Measurements from ENCODE around the gene NUMBL. TPM values are rescaled to one million over a fixed set of nuclear protein-coding genes. Genes with fewer than 3 reads are reported as not detected.

The NUMBL gene
- polyA plus RNA-seq, 1 experiment, result 29.4 TPM

DNA sequence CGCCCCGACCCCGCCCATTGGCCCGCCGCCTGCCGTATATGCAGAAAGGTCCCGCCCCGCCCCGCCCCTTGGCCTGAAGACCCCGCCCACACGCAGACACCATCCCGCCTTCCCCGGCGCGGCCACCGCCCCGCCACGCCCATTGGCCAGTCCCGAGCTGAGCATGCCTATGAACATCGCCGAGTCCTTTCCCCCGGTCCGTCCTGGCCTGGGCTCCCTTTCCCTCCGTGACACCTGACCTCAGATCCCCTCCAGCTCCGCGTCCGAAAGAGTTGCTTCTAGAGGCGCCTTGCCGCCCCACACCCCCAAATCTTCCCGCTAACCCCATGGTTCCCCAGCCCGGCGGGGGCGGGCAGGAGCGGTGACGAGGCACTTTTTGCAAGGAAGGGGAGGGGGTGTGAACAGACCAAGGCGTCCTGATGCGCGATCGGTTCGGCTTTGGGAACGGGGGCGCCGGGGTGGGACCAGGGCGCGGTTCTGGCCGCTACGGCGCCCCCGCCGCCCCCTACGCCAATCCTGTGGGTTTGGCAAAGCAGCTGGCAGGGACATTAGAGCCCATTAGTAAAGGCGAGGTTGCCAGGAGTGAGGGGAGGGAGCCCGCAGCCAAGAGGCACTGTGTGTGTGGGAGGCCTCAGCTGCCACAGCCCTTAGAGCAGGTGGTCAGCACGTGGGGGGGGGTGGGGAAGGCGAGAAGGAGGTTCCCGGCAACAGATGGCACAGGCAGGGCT, 406 bp upstream of the NUMBL start:
- Histone ChIP-seq H3K9me3 (ENCODE audit: control insufficient read depth, insufficient read depth, low read length) (no peaks in the 10 kb centered on the region; the same call in 1 of the 2 replicates), H3K27me3 (ENCODE audit: control insufficient read depth, insufficient read depth, low read length) (no peaks in the 10 kb centered on the region), H3K4me3 (ENCODE audit: low read depth, low read length) (peak overlapping the region; percentile 95), H3K27ac (ENCODE audit: low read depth, low read length) (peak overlapping the region; percentile 96)
- TF ChIP-seq, protein P1, sequence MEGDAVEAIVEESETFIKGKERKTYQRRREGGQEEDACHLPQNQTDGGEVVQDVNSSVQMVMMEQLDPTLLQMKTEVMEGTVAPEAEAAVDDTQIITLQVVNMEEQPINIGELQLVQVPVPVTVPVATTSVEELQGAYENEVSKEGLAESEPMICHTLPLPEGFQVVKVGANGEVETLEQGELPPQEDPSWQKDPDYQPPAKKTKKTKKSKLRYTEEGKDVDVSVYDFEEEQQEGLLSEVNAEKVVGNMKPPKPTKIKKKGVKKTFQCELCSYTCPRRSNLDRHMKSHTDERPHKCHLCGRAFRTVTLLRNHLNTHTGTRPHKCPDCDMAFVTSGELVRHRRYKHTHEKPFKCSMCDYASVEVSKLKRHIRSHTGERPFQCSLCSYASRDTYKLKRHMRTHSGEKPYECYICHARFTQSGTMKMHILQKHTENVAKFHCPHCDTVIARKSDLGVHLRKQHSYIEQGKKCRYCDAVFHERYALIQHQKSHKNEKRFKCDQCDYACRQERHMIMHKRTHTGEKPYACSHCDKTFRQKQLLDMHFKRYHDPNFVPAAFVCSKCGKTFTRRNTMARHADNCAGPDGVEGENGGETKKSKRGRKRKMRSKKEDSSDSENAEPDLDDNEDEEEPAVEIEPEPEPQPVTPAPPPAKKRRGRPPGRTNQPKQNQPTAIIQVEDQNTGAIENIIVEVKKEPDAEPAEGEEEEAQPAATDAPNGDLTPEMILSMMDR (IDR thresholded peaks at IDR 0.05; ENCODE audit: low read depth, low read length), result no peak
- CTCF ChIA-PET, result interaction anchor here (0.6 to 0.9 kb wide), 3 partner anchors 12 to 107 kb away, joined by 3 to 6 read pairs (median 4); no protein-coding TSS in a partner anchor
- POLR2A ChIA-PET, result interaction anchor here (0.6 to 2.1 kb wide), 11 partner anchors 8 to 495 kb away, joined by 3 to 17 read pairs (median 3); partner anchors contain the start of genes ACTMAP, COQ8B, ITPKC and RAB4B
- DNase-seq (ENCODE audit: low read depth, low spot score), result peak; percentile 78

DNA sequence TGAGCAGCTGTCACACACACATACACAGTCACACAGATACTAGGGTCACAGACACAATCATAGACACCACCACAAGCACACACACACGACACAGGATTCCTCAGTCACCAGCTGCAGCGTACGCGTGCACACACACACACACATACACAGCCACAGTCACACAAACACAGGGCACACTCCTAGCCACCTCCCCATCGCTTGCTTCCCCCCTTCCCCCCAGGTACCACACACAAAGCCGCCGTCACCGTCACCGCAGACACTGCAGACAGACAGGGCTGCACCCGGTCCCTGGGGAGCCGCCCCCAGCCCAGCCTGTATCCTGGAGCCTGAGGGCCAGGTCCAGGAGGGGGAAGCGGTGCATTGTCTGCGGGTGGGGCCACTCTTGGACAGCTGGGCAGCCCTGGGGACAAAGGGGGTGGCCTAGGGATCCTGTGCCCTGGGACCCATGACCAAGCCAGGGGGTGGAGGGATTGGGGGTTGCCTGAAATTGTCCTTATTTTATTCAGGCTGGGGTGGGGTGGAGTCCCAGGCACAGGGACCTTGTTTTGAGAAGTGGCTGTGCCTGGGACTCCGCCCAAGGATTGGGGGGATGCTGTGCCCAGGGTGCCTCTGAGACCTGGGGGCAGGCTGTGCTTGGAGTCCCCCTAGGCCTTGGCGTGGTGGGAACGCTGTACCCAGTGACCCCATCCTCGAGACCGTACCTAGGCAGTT, 957 bp downstream of the NUMBL start:
- Histone ChIP-seq H3K27me3 (ENCODE audit: control insufficient read depth, insufficient read depth, low read length) (no peaks in the 10 kb centered on the region), H3K4me3 (ENCODE audit: low read depth, low read length) (peak overlapping the region; percentile 95), H3K27ac (ENCODE audit: low read depth, low read length) (peak overlapping the region; percentile 39), H3K9me3 (ENCODE audit: control insufficient read depth, insufficient read depth, low read length) (no peaks in the 10 kb centered on the region; the same call in 1 of the 2 replicates)
- CTCF ChIA-PET, result no interaction called here
- TF ChIP-seq, protein P1 (IDR thresholded peaks at IDR 0.05; ENCODE audit: low read depth, low read length), result no peak
- POLR2A ChIA-PET, result interaction anchor here (1.6 kb wide), 1 partner anchor 26 kb away, joined by 5 read pairs; no protein-coding TSS in a partner anchor
- no peak for DNase-seq (ENCODE audit: low read depth, low spot score)

DNA sequence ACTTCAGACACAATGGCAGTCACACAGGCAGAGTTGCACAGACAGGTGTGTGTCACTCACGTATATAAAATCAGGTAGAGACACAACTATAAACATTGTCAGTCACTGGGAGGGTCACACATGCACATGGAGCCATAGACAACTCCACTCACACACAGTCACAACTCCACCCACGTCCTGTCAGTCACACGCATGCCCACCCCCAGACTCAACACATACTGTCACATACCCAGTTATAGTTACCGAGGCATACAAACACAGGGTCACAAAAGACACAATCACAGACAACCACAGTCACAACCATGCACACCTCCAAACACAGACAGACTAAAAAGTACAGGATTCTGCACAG, 1.5 kb downstream of the NUMBL start:
- H3K27ac ChIP-seq (ENCODE audit: low read depth, low read length), result no peak overlapping the region
- POLR2A ChIA-PET, result interaction anchor here (1.6 kb wide), 1 partner anchor 26 kb away, joined by 5 read pairs; no protein-coding TSS in a partner anchor

DNA sequence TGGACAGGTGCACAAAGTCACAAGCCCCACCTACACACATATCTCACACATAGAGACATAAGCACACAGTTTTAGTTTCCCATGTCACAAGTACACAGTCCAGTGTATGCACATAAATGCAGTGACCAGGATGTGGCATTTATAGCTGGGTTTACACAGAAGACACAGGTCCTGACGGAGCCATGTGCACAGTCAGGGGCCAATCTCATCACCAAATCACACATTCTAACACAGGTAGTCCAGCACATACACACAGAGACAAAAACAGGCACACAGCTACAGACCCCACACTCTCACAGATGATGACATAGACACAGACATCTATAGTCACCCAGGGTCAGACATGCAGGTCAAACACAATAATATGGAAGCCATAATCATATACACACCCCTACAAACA, 2.1 kb downstream of the NUMBL start:
- peak overlapping the region; percentile 95 for H3K4me3 ChIP-seq (ENCODE audit: low read depth, low read length)
- ChIA-PET CTCF (interaction anchor here (1.5 kb wide), 1 partner anchor 118 kb away, joined by 4 read pairs; no protein-coding TSS in a partner anchor), POLR2A (interaction anchor here (1.6 kb wide), 1 partner anchor 25 kb away, joined by 5 read pairs; no protein-coding TSS in a partner anchor)
- H3K27ac ChIP-seq (ENCODE audit: low read depth, low read length), result no peak overlapping the region
- no peaks in the 10 kb centered on the region for H3K27me3 ChIP-seq (ENCODE audit: control insufficient read depth, insufficient read depth, low read length)
- TF ChIP-seq, protein P1 (IDR thresholded peaks at IDR 0.05; ENCODE audit: low read depth, low read length), result no peak
- no peaks in the 10 kb centered on the region; the same call in 1 of the 2 replicates for H3K9me3 ChIP-seq (ENCODE audit: control insufficient read depth, insufficient read depth, low read length)
- no peak for DNase-seq (ENCODE audit: low read depth, low spot score)

More for the DNA sequence above, 1.5 kb downstream of the NUMBL start:
- TF ChIP-seq, protein P1 (IDR thresholded peaks at IDR 0.05; ENCODE audit: low read depth, low read length), result no peak
- no peak for DNase-seq (ENCODE audit: low read depth, low spot score)
- peak overlapping the region; percentile 95 for H3K4me3 ChIP-seq (ENCODE audit: low read depth, low read length)
- H3K27me3 ChIP-seq (ENCODE audit: control insufficient read depth, insufficient read depth, low read length), result no peaks in the 10 kb centered on the region
- CTCF ChIA-PET, result no interaction called here
- no peaks in the 10 kb centered on the region; the same call in 1 of the 2 replicates for H3K9me3 ChIP-seq (ENCODE audit: control insufficient read depth, insufficient read depth, low read length)

Measured in AG04450 (cell line).